ENCODE results near the gene CTNNBL1. TPM values are rescaled to one million over a fixed set of nuclear protein-coding genes. Genes with fewer than 3 reads are reported as not detected.

Gene CTNNBL1, protein sequence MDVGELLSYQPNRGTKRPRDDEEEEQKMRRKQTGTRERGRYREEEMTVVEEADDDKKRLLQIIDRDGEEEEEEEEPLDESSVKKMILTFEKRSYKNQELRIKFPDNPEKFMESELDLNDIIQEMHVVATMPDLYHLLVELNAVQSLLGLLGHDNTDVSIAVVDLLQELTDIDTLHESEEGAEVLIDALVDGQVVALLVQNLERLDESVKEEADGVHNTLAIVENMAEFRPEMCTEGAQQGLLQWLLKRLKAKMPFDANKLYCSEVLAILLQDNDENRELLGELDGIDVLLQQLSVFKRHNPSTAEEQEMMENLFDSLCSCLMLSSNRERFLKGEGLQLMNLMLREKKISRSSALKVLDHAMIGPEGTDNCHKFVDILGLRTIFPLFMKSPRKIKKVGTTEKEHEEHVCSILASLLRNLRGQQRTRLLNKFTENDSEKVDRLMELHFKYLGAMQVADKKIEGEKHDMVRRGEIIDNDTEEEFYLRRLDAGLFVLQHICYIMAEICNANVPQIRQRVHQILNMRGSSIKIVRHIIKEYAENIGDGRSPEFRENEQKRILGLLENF
- 19.5 and 23.0 TPM in 2 replicates for total RNA-seq

DNA sequence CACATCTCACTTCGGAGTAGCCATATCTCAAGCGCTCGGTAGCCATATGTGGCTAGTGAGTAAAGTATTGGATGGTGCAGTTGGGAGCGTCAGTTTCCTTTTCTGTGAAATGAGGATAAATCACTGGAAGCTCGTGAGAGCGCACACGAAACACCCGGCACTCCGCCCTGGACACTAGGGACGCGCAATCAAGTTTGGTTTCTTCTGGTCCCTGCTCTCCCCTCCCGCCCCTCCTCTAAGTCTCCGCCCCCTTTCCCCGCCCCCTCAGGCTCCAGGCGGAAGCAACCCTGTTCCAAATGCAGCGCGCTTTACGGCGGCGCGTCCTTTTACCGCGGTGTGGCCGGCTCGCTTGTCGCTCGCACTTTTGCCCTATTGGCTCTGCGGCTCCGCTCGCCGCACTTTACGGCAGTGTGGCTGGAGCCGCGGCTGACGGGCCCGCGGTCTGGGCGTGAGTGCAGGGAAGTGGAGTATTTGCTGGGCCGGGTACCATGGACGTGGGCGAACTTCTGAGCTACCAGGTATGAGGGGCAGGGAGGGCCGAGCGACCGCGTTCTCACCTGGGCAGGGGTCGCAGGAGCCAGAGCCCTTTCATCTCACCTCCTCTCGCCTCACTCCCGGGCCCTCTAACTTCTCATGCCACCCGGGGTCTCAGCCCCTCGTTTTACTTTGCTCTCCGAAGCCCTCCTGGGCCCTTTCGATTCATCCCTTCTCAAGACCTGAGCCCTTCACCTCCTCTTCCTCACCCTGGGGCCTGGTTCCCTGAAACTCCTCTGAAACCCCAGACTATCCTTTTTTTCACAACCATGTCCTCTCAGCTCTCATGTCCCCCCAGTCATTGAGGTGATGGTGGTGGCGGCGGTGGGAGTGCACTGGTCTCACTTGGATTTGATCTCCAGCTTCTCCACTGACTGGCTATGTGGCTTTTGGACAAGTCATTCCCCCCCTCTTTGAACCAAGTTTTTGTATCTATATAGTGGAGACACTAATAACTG lies at the start of gene CTNNBL1:
CTNNBL1 (plus strand) TSS at position 396 of the 992 bp plus-strand sequence; CDS start at position 489, 93 bp downstream.
- peak; percentile 96 for DNase-seq (ENCODE audit: insufficient read length, low spot score, missing footprints)
- H3K9me3 ChIP-seq (ENCODE audit: low read depth, low read length) = no peaks in the 10 kb centered on the region
- H3K27me3 ChIP-seq (ENCODE audit: insufficient read depth, low read length) = no peaks in the 10 kb centered on the region
- H4K20me1 ChIP-seq (ENCODE audit: insufficient read depth, low read length) = no peaks in the 10 kb centered on the region
- H3K4me3 ChIP-seq (ENCODE audit: insufficient read depth, low read length) = peak within 1 kb of the TSS; percentile 97
- peaks cover 8% of the 10 kb centered on the region for H3K4me1 ChIP-seq (ENCODE audit: insufficient read depth, low read length)
- TF ChIP-seq, protein P1, sequence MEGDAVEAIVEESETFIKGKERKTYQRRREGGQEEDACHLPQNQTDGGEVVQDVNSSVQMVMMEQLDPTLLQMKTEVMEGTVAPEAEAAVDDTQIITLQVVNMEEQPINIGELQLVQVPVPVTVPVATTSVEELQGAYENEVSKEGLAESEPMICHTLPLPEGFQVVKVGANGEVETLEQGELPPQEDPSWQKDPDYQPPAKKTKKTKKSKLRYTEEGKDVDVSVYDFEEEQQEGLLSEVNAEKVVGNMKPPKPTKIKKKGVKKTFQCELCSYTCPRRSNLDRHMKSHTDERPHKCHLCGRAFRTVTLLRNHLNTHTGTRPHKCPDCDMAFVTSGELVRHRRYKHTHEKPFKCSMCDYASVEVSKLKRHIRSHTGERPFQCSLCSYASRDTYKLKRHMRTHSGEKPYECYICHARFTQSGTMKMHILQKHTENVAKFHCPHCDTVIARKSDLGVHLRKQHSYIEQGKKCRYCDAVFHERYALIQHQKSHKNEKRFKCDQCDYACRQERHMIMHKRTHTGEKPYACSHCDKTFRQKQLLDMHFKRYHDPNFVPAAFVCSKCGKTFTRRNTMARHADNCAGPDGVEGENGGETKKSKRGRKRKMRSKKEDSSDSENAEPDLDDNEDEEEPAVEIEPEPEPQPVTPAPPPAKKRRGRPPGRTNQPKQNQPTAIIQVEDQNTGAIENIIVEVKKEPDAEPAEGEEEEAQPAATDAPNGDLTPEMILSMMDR (IDR thresholded peaks at IDR 0.05; ENCODE audit: extremely low read depth, low read depth, low read length) = no peak
- H3K79me2 ChIP-seq (ENCODE audit: insufficient read depth, low read length) = peaks cover 44% of the 10 kb centered on the region
- H3K27ac ChIP-seq (ENCODE audit: low read depth, low read length) = peak within 1 kb of the TSS; percentile 84
- peak within 1 kb of the TSS; percentile 91 for H3K4me2 ChIP-seq (ENCODE audit: insufficient read depth, low read length)
- peak within 1 kb of the TSS; percentile 97 for H2AFZ ChIP-seq (ENCODE audit: low read length)
- peaks cover 4% of the 10 kb centered on the region for H3K36me3 ChIP-seq (ENCODE audit: insufficient read depth, low read length)

DNA sequence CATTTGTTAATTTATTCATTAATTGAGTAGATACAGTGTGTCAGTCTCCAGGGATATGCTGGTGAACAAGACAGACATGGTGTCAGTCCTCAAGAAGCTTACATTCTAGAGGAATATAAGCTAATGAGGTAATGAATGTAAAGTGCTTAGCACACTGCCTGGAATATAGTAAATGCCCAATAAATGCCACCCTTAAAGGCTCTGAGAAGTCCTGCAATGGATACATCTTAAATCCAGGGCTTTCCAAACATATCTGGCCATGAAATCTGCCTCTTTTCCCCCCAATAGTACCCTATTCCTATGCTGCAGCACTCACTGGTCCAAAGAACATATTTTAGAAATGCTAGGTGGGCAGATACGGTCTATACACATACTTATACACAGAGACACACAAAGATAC lies 49.2 kb upstream of the CTNNBL1 start:
- no peak for DNase-seq (ENCODE audit: insufficient read length, low spot score, missing footprints)

DNA sequence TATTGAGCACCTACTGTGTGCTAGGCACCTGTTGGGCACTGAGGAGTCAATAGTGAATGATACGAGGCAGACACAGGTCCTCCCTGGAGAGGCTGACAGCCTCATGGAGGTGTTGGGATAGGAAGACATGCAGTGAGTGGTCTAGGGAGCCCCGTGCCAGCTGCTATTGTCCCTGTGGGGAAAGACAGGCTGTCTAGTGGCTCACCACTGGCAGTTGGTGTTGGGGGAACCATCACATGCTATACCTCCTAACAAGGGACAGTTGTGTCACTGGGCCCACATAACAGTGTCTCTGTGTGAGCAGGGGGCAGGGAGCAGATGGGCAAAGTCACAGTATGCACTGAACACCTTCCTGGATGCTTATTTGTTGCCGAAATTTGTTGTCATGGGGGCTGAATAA lies 45.9 kb upstream of the CTNNBL1 start:
- TF ChIP-seq, protein P1 (IDR thresholded peaks at IDR 0.05; ENCODE audit: extremely low read depth, low read depth, low read length) = no peak
- Histone ChIP-seq H3K79me2 (ENCODE audit: insufficient read depth, low read length) (no peaks in the 10 kb centered on the region), H3K4me3 (ENCODE audit: insufficient read depth, low read length) (no peak overlapping the region)

More for the DNA sequence above, 49.2 kb upstream of the CTNNBL1 start:
- TF ChIP-seq, protein P1 (IDR thresholded peaks at IDR 0.05; ENCODE audit: extremely low read depth, low read depth, low read length) = no peak
- Histone ChIP-seq H4K20me1 (ENCODE audit: insufficient read depth, low read length) (no peaks in the 10 kb centered on the region), H2AFZ (ENCODE audit: low read length) (no peak overlapping the region), H3K9me3 (ENCODE audit: low read depth, low read length) (no peaks in the 10 kb centered on the region), H3K27ac (ENCODE audit: low read depth, low read length) (no peak overlapping the region), H3K36me3 (ENCODE audit: insufficient read depth, low read length) (no peaks in the 10 kb centered on the region), H3K4me1 (ENCODE audit: insufficient read depth, low read length) (no peaks in the 10 kb centered on the region), H3K27me3 (ENCODE audit: insufficient read depth, low read length) (peaks cover 52% of the 10 kb centered on the region), H3K4me3 (ENCODE audit: insufficient read depth, low read length) (no peak overlapping the region), H3K4me2 (ENCODE audit: insufficient read depth, low read length) (no peak overlapping the region), H3K79me2 (ENCODE audit: insufficient read depth, low read length) (no peaks in the 10 kb centered on the region)

More for the DNA sequence above, 45.9 kb upstream of the CTNNBL1 start:
- H2AFZ ChIP-seq (ENCODE audit: low read length) = no peak overlapping the region
- H3K36me3 ChIP-seq (ENCODE audit: insufficient read depth, low read length) = no peaks in the 10 kb centered on the region
- H4K20me1 ChIP-seq (ENCODE audit: insufficient read depth, low read length) = no peaks in the 10 kb centered on the region
- no peak for DNase-seq (ENCODE audit: insufficient read length, low spot score, missing footprints)
- H3K27me3 ChIP-seq (ENCODE audit: insufficient read depth, low read length) = peaks cover 34% of the 10 kb centered on the region
- H3K27ac ChIP-seq (ENCODE audit: low read depth, low read length) = no peak overlapping the region
- H3K4me2 ChIP-seq (ENCODE audit: insufficient read depth, low read length) = no peak overlapping the region
- H3K4me1 ChIP-seq (ENCODE audit: insufficient read depth, low read length) = no peaks in the 10 kb centered on the region
- no peaks in the 10 kb centered on the region for H3K9me3 ChIP-seq (ENCODE audit: low read depth, low read length)

Data from osteoblast (primary cell).